Panc1 (cell line): ENCODE results near the gene MAMDC2. TPM values are rescaled to one million over a fixed set of nuclear protein-coding genes. Genes with fewer than 3 reads are reported as not detected.

ENCODE experiments used
- ATAC-seq: fragments of 200-7000 bp; cut with Tn5 transposase; 2 replicates; pipeline ENCODE4 v1.9.1; 2020; ENCODE audit warnings: mild to moderate bottlenecking, moderate library complexity
- BruUV-seq: library from RNA; stranded (reverse); fragments of 400-500 nt; replicated peaks from 2 replicates; lab custom pipeline; 2021; lab: Mats Ljungman, UMichigan
- CTCF ChIA-PET: fragments of 300-600 bp; sonication (Branson Sonifier 250); formaldehyde crosslinking; loops from one replicate; lab custom pipeline; 2022; ENCODE audit warnings: antibody characterized with exemption; lab: Charles Lee
- POLR2A ChIA-PET: fragments of 300-600 bp; sonication (Branson Sonifier 250); formaldehyde crosslinking; loops from one replicate; lab custom pipeline; 2022; ENCODE audit warnings: antibody characterized with exemption; lab: Charles Lee
- DNase-seq: peaks from one replicate; pipeline ENCODE4 v3.0.0-alpha.2; 2010; ENCODE audit warnings: low read depth, low spot score
- H3K27ac ChIP-seq: 2 replicates; pipeline ENCODE4 v1.5.1; 2011; ENCODE audit warnings: mild to moderate bottlenecking, low read length, inconsistent platforms
- H3K27me3 ChIP-seq: fragments of 200-500 bp; sonication (Bioruptor generic); 2 replicates; pipeline ENCODE4 v1.6.0; 2014; ENCODE audit warnings: low read length, inconsistent platforms; ENCODE audit not compliant: control insufficient read depth, insufficient read depth
- H3K36me3 ChIP-seq: fragments of 200-500 bp; sonication (Bioruptor generic); 2 replicates; pipeline ENCODE4 v1.5.1; 2014; ENCODE audit warnings: inconsistent platforms, mild to moderate bottlenecking, low read length, moderate library complexity; ENCODE audit not compliant: control insufficient read depth, insufficient read depth
- H3K4me1 ChIP-seq: 2 replicates; pipeline ENCODE4 v1.5.1; 2011; ENCODE audit warnings: inconsistent platforms, mild to moderate bottlenecking, low read length, moderate library complexity; ENCODE audit not compliant: control insufficient read depth, insufficient read depth
- H3K4me3 ChIP-seq, 2 experiments: 2 replicates each; pipeline ENCODE4 v1.5.1; 2011 to 2012; ENCODE audit warnings: low read depth in 2 of 2, low read length in 2 of 2, mild to moderate bottlenecking in 2 of 2, inconsistent platforms in 1 of 2, moderate library complexity in 1 of 2
- H3K9me3 ChIP-seq: fragments of 200-500 bp; sonication (Bioruptor generic); 2 replicates; pipeline ENCODE4 v1.5.1; 2014; ENCODE audit warnings: low read depth, mild to moderate bottlenecking, inconsistent platforms, low read length, moderate library complexity; ENCODE audit not compliant: control insufficient read depth, insufficient read depth
- CTCF ChIP-seq: fragments of 450-650 bp; IDR thresholded peaks from 2 replicates; pipeline ENCODE4 v1.5.1; 2017; ENCODE audit warnings: mild to moderate bottlenecking
- POLR2AphosphoS5 ChIP-seq: IDR thresholded peaks from 2 replicates; pipeline ENCODE4 v1.6.1; 2012; ENCODE audit warnings: mild to moderate bottlenecking, low read depth, low read length, moderate library complexity
- REST ChIP-seq, 2 experiments: IDR thresholded peaks; 2 replicates each; pipeline ENCODE4 v1.6.1; 2011 to 2012; ENCODE audit warnings: low read depth in 2 of 2, control low read depth in 1 of 2, low read length in 1 of 2, mild to moderate bottlenecking in 1 of 2, moderate library complexity in 1 of 2; ENCODE audit not compliant: insufficient read depth in 1 of 2
- SIN3A ChIP-seq: IDR thresholded peaks from 2 replicates; pipeline ENCODE4 v1.6.1; 2012; ENCODE audit warnings: low read depth, mild to moderate bottlenecking, low read length, moderate library complexity, borderline replicate concordance; ENCODE audit not compliant: insufficient read depth
- TCF7L2 ChIP-seq: IDR thresholded peaks from 2 replicates; pipeline ENCODE4 v1.6.1; 2011; ENCODE audit warnings: mild to moderate bottlenecking, low read depth, low read length, inconsistent platforms
- in situ Hi-C: cut with HindIII; loops from 2 replicates; pipeline ENCODE4 v1.10.0; 2016; ENCODE audit warnings: low sequenced_read_pairs, low pct_unique_long_range_greater_than_20kb
- intact Hi-C: fragments of 100-400 bp; cut with micrococcal nuclease; formaldehyde crosslinking; loops from one replicate; pipeline ENCODE4 v1.10.0; 2022; ENCODE audit not compliant: unreplicated experiment
- total RNA-seq: library from RNA; stranded (reverse); gene quantifications from one replicate; pipeline ENCODE4 v1.2.1, GENCODE V29; 2021; ENCODE audit not compliant: unreplicated experiment

Gene MAMDC2
- total RNA-seq, 1 experiment from 2014 or later = 1.5 TPM

- H3K4me1 ChIP-seq = no peaks in the 10 kb centered on the region
- no peaks in the 10 kb centered on the region for H3K36me3 ChIP-seq
- DNase-seq (no peak), ATAC-seq (no peak)
- ChIA-PET CTCF (no interaction called here), POLR2A (no interaction called here)
- no peak overlapping the region for H3K27ac ChIP-seq
- BruUV-seq = no TSS peak
- no peak overlapping the region for H3K4me3 ChIP-seq
- TF ChIP-seq TCF7L2 (no peak), CTCF (no peak), REST (IDR thresholded peaks at IDR 0.05; ENCODE audit: insufficient read depth in 1 of 2, low read depth in 2 of 2, low read length in 1 of 2) (no peak), POLR2AphosphoS5 (no peak), SIN3A (no peak)
- H3K9me3 ChIP-seq = no peaks in the 10 kb centered on the region
- H3K27me3 ChIP-seq = no peaks in the 10 kb centered on the region
- in situ Hi-C loops (no loop called here), intact Hi-C loops (no loop called here)
Observed at GRCh38 chr9:70079417-70080037, 35.9 kb downstream of the MAMDC2 start.

- no TSS peak for BruUV-seq
- ATAC-seq = no peak
- TF ChIP-seq REST (IDR thresholded peaks at IDR 0.05; ENCODE audit: insufficient read depth in 1 of 2, low read depth in 2 of 2, low read length in 1 of 2) (no peak), SIN3A (no peak), POLR2AphosphoS5 (no peak), CTCF (no peak), TCF7L2 (no peak)
- no peaks in the 10 kb centered on the region for H3K27me3 ChIP-seq
- in situ Hi-C loops = no loop called here
- DNase-seq = no peak
- intact Hi-C loops = no loop called here
- ChIA-PET POLR2A (no interaction called here), CTCF (no interaction called here)
- no peak overlapping the region for H3K4me3 ChIP-seq
- H3K27ac ChIP-seq = no peak overlapping the region
- H3K36me3 ChIP-seq = no peaks in the 10 kb centered on the region
- H3K4me1 ChIP-seq = no peaks in the 10 kb centered on the region
- no peaks in the 10 kb centered on the region for H3K9me3 ChIP-seq
Observed at GRCh38 chr9:70080481-70081119, 37.0 kb downstream of the MAMDC2 start.
